Testis (tissue), 2 donors: Measurements from ENCODE around the gene EDC4.

Source experiments
- POLR2A ChIP-seq: fragments of 450-650 bp; IDR thresholded peaks from one replicate; pipeline ENCODE4 v1.6.1; 2017; ENCODE audit warnings: antibody characterized with exemption, mild to moderate bottlenecking, moderate library complexity
- TF ChIP-seq, protein P1 (sequence below), 3 experiments: fragments of 450-650 bp in 2 of 3; fragments of 200-600 bp in 1 of 3; sonication (generic) in 1 of 3; IDR thresholded peaks; one replicate each; pipeline ENCODE4 v1.5.1; 2016 to 2019; ENCODE audit warnings: antibody characterized with exemption in 3 of 3, mild to moderate bottlenecking in 2 of 3, moderate library complexity in 1 of 3

- TF ChIP-seq, protein P1, sequence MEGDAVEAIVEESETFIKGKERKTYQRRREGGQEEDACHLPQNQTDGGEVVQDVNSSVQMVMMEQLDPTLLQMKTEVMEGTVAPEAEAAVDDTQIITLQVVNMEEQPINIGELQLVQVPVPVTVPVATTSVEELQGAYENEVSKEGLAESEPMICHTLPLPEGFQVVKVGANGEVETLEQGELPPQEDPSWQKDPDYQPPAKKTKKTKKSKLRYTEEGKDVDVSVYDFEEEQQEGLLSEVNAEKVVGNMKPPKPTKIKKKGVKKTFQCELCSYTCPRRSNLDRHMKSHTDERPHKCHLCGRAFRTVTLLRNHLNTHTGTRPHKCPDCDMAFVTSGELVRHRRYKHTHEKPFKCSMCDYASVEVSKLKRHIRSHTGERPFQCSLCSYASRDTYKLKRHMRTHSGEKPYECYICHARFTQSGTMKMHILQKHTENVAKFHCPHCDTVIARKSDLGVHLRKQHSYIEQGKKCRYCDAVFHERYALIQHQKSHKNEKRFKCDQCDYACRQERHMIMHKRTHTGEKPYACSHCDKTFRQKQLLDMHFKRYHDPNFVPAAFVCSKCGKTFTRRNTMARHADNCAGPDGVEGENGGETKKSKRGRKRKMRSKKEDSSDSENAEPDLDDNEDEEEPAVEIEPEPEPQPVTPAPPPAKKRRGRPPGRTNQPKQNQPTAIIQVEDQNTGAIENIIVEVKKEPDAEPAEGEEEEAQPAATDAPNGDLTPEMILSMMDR (IDR thresholded peaks at IDR 0.05), result no peak
- TF ChIP-seq POLR2A, result no peak
Observed at GRCh38 chr16:67885976-67886375, 13.1 kb downstream of the EDC4 start.
